ENCODE results near the gene TMEM150C.

DNA sequence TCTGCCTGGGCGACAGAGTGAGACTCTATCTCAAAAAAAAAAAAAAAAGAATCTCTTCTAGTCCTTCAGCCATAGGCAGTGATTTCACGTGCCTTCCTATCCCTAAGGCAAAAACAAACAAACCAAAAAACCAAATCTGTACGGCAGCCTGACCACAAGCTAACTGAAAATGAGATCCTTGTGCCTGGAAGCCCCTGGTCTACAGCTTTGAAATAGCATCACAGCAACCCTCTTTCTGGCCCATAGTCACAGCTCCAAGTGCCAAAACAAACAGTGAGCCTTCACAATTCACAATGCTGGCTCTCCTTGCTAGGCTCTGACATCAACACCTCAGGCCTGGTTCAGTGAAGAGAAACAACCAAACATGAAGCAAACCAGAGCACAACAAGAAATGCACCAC lies 46.1 kb downstream of the TMEM150C start:
- TF ChIP-seq, protein P1, sequence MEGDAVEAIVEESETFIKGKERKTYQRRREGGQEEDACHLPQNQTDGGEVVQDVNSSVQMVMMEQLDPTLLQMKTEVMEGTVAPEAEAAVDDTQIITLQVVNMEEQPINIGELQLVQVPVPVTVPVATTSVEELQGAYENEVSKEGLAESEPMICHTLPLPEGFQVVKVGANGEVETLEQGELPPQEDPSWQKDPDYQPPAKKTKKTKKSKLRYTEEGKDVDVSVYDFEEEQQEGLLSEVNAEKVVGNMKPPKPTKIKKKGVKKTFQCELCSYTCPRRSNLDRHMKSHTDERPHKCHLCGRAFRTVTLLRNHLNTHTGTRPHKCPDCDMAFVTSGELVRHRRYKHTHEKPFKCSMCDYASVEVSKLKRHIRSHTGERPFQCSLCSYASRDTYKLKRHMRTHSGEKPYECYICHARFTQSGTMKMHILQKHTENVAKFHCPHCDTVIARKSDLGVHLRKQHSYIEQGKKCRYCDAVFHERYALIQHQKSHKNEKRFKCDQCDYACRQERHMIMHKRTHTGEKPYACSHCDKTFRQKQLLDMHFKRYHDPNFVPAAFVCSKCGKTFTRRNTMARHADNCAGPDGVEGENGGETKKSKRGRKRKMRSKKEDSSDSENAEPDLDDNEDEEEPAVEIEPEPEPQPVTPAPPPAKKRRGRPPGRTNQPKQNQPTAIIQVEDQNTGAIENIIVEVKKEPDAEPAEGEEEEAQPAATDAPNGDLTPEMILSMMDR (IDR thresholded peaks at IDR 0.05): no peak
- TF ChIP-seq POLR2A (IDR thresholded peaks at IDR 0.05): no peak
